Measurements from ENCODE around the gene BANF2.
A peak's percentile ranks its signal among the peaks of the same experiment; 100 is the strongest.
"Not testable (repeated sequence)": the region's sequence is repeated elsewhere in the genome, so short reads cannot be mapped to it uniquely, and the experiment has no call there.

The BANF2 gene

DNA sequence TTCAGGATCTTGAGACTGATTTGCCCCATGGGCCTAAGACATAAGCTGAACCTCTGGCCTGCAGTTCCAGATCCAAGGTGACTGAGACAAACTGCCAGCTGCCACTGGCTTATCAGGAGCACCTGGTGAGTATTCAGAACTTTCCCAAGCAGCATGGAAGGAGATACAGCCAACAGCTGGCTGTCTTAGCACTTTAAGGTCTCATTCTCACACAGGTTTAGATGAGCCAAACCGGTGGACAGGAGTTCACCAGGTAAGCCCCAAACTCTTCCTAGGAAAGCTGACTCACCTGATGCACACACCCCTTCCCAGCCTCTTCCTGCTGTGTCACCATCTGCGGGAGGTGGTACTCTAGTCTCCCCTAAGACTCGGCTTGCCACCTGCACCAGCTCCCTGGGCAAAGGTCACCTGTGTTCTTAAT lies at the start of gene BANF2:
Gene BANF2, plus strand, starts transcription at position 36 of the 421 bp plus-strand sequence. CDS start 25,060 bp downstream, outside the sequence.
- no peak for DNase-seq

- DNase-seq = no peak
Observed at GRCh38 chr20:17650301-17651128, 49.3 kb upstream of the BANF2 start.

GRCh38 chr20:17651129-17651759 lies 48.5 kb upstream of the BANF2 start:
- peak in 1 of 3 donors; percentile 18 for DNase-seq

DNA sequence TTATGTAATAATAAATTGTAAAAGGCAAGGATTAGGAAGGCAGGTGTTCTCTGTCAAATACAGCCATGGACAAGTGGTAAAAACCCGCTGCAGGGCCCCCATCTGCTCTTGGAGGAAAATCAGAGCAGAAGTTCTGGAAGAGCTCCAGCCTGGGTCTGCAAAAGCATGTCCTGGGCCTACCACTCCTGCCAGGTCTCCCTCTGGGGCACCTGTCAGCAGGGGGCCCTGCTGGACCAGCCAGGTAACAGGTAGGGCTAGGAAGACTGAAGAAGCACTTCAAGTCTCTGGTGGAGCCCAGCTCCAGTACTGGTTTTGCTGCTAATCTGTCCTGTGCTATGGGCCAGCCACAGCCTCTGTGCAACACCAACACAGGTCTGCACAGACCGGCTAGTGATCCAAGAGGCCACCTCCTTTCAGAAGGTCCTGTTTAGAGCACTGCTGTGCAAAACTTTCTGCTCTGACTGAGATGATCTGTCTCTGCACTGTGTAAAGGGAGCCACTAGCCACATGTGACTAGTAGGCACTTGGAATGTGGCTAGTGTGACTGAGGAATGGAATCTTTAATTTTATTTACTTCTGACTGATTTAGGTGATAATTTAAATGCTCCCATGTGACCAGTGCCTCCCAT lies 47.9 kb upstream of the BANF2 start:
- DNase-seq = no peak

DNA sequence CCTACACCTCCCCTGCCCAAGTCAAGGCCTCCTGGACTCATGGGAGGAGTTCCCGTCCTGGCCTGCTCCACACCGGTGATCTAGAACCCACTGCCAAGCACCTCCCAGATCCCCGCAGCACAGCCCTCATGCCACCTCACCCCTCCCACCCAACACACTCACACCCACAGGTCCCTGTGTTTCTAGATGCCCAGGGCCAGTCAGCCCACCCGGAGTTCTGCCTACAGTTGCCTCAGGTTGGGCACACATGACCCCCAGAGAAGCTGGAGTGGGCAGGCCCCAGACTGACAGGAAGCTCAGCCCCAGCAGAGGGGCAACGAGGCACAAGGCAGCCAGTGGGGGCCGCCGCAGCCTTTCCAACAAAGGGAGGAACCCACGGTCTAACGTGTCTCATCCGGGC lies 47.4 kb upstream of the BANF2 start:
- DNase-seq = no peak

DNA sequence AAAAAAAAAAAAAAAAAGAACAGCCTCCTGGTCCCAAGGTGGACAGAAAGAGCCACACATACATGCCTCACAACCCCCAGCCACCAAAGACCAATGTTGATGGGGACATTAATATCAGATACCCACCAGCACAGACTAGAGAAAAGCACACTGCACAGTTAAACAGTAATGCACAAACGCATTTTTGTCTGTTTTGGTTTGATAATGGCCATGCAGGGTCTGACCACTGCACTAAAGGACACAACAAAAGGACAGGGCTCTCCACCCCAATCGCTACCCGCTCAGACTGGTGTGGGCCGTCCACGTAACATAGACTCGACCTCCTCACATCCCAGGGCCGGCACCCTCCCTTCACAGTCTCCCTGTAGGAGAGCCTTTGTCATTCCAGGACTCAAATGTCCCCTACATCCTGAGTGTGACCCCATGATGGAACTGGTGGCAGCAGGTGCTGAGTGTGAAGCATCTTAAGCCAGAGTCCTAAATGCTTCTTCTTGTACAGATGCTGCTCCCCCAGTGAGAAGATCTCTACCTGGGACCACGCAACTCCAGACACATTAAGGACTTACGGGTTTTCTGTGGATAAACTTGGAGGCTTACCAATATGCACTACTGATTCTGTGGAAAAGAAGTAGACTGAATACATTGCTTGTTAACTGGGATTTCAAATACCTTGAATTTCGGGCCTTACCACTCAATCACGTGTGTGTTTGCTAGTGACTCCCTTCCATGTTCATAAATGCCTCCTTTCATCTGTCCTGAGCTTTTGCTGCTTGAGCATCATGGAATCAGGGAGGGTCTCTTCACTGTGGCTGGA lies 45.7 kb upstream of the BANF2 start:
- no peak for DNase-seq

- peak; percentile 40 to 65 (median 49) for DNase-seq
Observed at GRCh38 chr20:17654649-17655285, 45.0 kb upstream of the BANF2 start.

DNA sequence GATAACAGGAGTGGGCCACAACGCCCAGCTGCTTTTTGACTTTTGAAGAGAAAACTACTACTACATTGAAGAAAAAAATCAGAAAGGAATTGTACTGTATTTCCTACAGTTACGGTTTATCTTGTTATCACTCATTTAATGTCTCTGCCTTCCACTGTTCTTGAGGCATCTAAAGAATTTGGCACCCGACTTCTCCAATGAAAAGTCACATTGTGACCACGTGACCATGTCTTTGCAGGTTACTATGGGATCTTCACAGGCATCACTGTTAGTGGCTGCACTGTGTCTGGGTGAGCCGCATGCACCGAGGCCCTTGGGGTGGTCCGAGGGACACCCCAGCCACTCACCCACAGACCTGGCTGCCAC lies 44.5 kb upstream of the BANF2 start:
- no peak for DNase-seq

- no peak for DNase-seq
Observed at GRCh38 chr20:17655865-17656479, 43.8 kb upstream of the BANF2 start.

DNA sequence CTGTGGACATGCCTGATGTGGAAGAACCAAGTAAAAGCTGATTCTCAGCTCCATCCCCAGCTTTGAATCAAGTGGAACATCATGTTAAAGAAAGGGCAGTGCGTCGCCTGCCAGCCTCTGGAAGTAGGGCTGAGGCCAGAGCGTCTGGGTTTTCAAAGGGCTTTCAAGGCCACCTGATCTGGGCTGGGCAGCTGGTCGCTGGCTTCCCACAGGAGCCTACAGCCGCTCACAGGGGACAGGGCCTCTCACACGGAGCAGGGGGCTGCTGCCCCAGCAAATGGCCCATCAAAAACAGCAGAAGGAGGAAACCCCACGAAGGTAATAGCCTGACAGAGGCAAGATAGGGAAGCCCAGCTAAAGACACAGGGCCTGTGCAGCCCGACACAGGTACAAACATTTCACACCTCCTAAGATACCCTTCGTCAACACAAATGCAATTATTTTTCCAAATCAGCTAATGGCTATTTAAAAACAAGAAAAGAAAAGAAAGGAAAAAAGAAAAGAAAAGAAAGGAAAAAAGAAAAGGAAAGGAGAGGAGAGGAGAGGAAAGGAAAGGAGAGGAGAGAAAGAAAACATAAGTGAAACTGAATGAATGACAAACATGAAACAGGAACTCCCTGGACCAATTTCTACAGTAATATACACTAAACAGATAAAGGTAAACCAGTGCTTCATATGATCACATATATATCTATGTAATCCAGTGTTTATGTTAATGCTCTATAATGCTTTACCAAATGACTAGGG lies 42.5 kb upstream of the BANF2 start:
- no peak for DNase-seq

- no peak for DNase-seq
Observed at GRCh38 chr20:17657898-17658647, 41.7 kb upstream of the BANF2 start.

GRCh38 chr20:17658648-17658993 lies 41.1 kb upstream of the BANF2 start:
- DNase-seq = no peak

DNA sequence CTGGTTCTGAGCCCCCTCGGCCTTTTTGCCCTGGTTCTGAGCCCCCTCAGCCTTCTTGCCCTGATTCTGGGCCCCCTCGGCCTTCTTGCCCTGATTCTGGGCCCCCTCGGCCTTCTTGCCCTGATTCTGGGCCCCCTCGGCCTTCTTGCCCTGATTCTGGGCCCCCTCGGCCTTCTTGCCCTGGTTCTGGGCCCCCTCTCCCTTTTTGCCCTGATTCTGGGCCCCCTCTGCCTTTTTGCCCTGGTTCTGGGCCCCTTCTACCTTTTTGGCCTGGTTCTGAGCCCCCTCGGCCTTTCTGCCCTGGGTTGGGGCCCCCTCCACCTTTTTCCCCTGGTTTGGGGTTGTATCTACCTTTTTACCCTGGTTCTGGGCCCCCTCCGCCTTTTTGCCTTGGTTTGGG lies 40.4 kb upstream of the BANF2 start:
- not testable (repeated sequence) for DNase-seq

GRCh38 chr20:17659801-17660200 lies 40.0 kb upstream of the BANF2 start:
- DNase-seq = no peak

DNA sequence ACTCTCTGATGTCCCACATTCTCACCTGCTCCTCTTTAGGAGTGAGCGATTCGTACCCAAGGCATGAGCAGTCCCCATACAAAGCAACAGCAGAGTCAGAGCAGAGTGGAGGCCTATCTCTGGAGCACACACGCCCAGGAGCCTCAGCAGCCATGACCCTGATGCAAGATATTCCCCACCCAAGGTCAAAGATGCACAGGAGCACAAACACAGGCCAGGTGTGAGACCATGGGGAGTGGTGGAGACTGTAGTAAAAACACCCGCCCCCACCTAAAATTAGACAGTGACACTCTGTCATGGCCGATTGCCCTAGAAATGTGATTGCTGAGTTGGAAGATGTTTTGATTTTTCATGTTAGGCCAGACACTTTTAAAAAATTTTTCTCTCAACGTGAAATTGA lies 39.1 kb upstream of the BANF2 start:
- no peak for DNase-seq

GRCh38 chr20:17661121-17661744 lies 38.5 kb upstream of the BANF2 start:
- DNase-seq = no peak

DNA sequence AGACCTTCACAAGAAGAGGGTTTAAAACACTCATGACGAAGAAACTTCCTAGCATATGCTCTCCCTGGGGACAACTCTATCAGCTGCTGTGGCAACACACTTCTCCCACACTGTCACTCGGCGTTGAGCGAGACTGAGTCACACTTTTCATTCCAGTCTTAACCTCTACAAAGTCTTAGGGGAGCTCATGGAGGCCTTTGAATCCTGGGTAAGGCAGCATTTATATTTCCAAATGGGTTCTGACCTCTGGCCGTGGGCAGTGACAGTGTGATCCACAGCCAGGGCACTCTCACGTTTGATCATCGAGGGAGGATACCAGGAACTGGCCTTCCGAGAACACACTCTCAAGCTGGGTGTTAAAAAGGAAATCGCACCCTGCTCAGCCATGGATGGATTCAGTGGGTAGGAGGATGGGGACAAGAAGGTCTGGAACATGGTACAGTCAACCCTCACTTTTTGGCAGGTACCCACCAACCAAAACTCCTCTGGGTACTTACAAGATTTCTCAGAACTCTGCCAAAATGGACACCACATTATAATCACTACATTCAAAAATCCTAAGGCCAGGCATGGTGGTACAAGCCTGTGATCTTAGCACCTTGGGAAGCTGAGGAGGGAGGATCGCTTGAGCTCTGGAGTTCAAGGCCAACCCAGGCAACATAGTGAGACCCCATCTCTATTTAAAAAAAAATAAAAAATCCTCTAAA lies 37.3 kb upstream of the BANF2 start:
- DNase-seq = peak; percentile 66 to 72 (median 67)

DNA sequence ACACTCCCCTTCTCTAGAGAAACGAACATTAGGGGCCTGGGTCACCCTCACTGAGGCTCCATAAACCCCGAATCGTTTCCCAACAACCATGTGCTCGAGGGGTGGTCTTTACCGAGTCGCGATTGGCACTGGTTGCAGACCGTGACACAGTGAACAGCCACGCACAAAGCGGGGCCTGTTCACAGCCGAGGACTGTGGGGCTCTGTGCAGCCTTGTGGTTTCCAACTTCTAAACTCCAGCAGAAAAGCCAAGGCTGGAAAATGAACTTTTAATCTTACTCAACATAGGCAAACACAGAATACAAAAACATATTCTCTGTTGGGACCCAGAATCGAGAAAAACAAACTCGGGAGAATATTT lies 36.7 kb upstream of the BANF2 start:
- no peak for DNase-seq

- no peak for DNase-seq
Observed at GRCh38 chr20:17663486-17663885, 36.3 kb upstream of the BANF2 start.
